ENCODE data around the gene MPHOSPH9.

MPHOSPH9 gene

DNA sequence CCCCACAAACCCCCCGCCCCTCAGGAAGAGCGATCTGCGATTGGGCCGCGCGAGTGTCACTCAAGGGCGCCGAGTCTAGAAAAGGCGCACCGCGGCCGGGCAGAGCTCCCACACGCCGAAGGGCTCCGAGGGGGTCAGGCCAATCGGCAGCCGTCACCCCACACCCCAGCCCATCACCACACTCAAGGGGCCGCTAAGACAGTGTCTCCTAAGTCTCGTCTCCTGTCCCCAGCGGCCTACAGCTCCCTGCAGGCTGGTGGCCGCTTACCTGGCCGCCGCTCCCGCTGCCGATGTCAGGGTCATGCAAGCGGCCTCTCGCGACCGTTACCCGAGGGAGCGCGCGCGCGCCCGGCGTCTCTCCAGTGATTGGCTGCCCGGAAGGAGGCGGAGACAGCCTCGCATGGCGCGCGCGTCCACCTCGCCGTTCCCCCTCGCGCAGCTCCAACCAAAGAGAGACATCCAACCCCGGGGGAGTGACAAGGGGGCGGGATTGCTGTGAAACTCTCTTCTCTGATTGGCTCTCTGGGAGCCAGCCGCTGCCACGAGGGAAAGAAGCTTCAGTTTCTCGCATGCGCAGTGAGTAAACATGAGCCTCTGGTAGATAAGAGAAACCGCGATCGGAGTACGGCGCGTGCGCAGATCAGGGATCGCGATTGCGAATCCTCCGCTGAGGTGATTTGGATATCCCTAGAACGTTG, at the start of gene MPHOSPH9, which contains the start of gene MTRFR:
Gene MPHOSPH9 (minus strand): TSS at position 335 of the 698 bp plus-strand sequence. CDS start 2,777 bp downstream, outside the sequence.
Gene MTRFR (plus strand): TSS at position 630 of the 698 bp plus-strand sequence. CDS start 20,239 bp downstream, outside the sequence.
- DNase-seq = peak; percentile 96

GRCh38 chr12:123282111-123282510, 49.2 kb upstream of the MPHOSPH9 start:
- no peak for DNase-seq

DNA sequence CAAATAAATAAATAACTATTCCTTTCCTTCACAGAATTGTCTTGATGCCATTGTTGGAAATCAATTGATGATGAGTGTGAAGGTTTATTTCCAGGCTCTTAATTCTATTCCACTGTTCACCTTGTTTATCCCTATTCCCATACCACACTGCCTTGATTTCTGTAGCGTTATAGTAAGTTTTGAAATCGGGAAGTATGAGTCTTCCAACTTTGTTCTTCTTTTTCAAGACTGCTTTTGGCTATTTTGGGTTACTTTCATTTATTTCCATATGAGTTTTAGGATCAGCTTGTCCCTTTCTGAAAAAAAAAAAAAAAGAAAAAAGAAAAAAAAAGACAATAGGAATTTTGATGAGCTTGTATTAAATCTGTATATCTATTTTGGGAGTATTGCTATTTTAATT, 48.0 kb upstream of the MPHOSPH9 start:
- DNase-seq = no peak

DNA sequence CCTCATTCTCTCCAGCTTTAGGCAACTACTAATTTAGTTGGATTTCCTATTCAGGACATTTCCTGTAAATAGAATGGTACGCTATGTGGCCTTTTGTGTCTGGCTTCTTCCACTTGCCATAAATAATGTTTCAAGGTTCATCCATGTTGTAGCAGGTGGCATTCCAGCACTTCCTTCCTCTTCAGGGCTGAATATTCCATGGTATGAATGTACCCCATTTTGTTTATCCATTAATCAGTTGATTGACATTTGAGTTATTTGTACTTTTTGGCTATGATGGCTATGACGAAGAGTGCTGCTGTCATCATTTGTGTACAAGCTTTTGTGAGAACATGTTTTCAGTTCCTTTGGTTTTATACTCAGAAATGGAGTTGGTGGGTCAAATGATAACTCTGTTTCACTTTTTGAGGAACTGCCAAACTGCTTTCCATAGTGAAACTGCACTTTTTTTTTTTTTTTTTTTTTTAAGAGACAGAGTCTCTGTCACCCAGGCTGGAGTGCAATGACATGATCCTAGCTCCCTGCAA, 45.2 kb upstream of the MPHOSPH9 start:
- no peak for DNase-seq

DNA sequence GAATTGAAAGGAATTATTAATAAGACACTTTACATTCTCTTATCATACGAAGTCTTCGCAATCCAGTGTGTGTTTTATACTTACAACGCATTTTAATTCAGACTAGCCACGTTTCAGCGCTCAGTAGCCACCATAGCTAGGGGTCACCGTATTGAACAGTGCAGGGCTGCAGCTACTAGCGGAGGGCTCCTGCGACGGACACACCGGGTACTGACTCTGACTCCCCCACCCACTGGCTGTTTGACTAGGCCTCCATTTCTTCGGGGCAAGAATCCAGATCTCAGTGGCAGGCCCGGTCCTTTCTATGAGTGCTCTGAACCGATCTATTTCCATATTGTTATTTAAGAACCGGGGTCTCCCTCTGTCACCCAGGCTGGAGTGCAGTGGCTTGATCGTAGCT, 40.2 kb upstream of the MPHOSPH9 start:
- no peak for DNase-seq

DNA sequence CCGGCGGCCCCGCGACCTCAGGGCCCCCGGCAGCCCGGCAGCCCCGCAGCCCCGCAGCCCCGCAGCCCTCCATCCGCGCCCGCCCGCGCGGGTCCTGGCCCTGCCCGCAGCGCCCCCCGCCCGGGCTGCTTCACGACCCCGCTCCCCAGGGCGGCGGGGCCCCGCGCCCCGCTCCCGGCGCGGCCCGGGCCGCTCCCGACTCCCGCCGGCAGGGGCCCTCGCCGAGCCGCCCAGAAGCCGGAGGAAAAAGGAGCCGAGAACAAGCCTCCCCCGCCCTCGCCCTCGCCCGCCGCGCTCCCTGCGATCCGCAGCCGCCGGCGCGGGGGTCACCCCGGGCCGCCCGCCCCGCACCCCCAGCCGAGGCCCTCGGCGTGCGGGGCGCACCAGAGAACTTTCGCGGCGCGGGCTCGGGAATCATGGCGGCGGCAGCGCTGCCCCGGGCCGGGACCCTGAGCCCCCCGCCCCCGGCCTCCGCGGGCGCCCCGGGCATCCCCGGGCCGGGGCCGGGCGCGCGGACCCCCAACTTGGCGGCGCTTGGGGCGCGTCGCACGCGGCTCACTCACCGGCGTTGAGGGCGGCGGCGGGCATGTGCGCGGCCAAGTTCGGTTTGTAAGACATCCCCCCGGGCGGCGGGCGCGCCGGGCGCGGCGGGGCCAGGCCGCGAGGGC, 38.2 kb upstream of the MPHOSPH9 start:
- peak; percentile 16 for DNase-seq

DNA sequence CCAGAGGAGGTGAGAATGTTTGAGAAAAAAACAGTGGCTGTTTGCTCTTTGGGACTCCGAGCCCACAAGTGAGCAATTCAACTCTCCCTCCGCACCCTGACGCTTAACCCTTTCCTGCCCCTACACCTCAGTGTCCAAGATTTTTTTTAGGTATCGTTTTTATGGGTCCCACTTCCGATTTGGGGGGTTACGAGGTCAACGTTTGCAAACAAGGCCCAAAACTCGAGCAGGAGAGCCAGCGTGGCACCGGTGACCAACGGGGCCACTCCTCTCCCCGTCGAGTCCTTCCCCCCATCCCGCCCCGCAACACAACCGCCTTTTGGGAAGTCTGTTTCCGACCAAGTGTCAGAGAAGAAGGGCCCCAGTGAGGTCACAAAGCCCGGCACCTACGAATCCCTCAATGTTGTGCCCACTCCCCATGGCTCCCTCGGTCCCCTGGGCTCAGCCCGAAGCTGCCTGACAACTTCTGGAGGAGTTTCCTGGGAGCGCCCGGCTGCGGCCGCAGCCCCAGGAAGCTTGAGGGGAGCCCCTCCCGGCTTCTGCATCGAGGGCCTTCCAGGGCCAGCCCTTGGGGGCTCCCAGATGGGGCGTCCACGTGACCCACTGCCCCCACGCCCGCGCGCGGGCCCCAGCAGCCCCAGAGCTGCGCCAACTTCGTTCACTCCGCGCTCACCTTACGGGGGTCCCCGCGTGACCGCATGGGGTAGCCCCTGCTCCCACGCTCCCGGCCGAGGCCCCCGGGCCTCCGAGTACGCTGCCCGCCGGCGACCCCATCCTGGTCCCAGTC, 37.5 kb upstream of the MPHOSPH9 start:
- DNase-seq = no peak

DNA sequence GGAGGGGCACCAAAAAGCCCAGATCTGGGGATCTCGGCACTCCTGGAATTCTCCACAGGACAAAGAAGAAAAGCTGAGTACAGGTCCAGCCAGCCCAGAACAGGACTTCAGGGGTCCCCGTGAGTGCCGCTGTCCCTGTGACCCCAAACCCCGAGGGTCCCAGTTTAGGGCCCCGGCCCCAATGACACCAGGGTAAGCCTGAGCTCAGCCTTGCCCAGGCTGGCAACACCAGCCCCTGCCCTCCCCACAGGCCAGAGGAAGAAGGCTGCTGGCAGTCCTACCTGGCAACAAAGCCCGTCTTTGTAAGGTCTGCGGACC, 36.9 kb upstream of the MPHOSPH9 start:
- no peak for DNase-seq

DNA sequence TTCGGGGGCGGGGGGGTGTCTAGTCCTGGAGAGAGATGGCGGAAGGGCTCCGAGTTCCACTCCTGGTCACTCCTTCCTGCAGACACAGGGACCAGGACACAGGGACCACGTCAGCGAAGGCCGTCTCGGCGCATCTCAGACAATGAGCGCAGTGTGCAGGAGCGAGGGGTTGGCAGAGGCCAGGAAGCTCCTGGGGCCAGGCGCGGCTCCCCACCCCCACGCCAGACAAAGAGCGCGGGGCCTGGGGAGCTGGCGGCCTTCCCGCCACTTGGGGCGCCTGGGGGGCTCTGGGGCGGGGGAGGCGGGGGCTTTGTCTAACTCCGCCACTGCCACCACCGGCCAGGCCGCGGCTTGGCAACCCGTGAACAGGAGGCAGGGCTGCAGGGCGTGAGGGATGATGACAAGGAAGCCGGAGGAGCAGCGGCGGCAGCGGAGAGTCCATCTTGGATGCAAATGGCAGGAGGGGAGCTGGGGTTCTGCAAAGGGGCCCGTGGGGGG, 36.5 kb upstream of the MPHOSPH9 start:
- peak; percentile 43 for DNase-seq

- no peak for DNase-seq
Measured at GRCh38 chr12:123268850-123269249, 35.9 kb upstream of the MPHOSPH9 start.

GRCh38 chr12:123267991-123268843, 35.3 kb upstream of the MPHOSPH9 start:
- peak; percentile 33 for DNase-seq

DNA sequence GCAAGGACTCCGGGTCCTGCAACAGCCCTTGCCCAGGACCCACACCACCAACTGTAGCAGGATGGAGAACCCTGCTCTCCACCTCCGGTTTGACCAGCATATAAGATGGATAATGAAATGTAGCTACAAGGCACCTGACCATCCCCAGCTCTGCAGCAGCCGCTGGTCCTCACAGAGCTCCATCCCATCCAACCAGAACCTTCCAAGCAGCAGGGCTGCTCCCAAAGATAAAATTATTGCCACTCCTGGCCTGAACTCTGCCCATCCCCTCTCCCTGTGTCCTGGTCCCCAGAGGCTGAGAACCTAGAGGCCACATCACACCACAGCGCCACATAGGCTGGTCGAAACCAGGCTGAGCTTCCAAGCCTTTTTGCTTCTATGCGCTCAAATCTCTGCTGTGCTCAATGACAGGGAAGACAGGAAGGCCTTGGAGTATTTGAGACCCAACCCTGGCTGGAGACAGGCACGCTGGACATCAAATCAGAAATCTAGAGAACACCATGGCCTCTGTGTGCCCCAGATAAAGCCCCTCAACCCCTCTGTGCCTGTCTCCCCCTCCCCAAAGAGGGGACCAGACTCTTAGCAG, 34.5 kb upstream of the MPHOSPH9 start:
- no peak for DNase-seq

DNA sequence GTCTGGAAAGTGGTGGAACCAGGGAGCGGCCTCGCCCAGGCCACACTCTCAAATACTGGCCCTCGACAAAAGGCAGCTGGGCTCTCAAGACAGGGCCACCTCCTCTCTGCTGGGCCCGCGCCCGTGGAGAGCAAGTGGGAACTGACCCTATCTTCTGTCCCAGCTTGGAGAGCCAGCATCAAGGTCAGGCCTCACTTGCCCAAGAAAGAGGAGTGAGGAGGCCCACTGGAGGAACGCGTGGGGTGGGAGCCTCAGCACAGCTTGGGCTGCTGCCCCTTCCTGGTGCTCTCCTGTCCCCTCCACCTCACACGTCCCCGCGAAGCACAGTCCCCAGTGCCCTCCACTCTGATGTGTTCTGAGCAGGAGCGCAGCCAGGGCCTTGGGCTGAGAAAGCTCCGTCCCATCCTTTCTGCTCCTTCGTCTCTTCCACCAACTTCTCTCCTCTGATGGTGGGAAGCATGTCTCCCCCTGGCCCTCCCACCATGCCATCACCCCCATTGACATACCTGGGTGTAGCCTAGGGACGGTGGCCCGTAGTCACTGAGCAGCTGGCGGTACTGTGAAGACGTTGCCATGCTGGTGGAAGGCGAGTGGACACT, 33.8 kb upstream of the MPHOSPH9 start:
- DNase-seq = no peak

GRCh38 chr12:123265851-123266678, 33.1 kb upstream of the MPHOSPH9 start:
- no peak for DNase-seq

GRCh38 chr12:123264642-123265041, 31.7 kb upstream of the MPHOSPH9 start:
- no peak for DNase-seq

DNA sequence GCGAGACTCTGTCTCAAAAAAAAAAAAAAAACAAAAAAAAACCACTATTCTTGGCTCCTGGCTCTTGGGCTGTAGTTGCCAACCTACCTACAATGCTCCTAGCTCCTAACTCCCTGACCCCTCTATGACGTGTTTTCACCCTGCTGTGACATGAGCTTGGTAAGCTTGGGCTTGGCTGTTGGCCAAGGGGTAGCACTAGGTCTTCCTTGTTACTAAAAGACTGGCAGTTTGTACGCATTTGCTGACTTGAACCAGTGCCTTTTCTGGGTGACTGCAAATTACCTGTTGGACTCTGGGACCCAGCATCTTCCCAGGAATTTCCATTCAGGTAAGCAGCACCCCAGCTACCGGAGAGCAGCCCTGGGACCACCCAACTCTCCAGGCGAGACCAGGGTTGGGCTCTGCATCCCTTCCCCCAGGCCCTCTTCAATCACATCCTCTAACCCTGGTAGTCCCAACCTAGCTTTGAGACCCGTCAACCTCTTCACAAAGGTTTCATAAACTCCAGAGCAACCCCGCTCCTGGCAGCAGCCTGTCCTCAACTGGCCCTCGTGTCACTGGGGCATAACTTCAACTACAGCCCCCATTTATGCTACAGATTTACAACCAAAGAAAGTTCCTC, 30.4 kb upstream of the MPHOSPH9 start:
- DNase-seq = no peak

- DNase-seq = no peak
Measured at GRCh38 chr12:123261196-123261595, 28.3 kb upstream of the MPHOSPH9 start.

DNA sequence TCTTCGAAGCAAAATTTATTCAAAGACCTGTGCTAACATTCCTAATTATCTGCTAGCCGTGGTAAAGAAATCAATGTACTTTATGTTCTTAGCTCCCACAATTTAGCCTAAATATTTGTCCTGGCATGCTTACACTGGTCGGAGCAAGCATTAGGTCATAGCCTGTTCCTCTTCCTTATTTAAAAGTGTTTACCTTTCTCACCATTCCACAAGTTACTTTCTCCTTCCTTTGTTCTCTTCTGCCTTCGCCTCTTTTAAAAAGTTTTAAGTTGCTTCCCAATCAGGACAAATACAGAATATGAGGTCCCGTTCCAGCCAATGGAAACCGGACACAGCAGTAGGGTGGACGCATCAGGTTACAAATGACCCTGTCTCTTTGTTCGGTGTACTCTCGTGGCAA, 27.1 kb upstream of the MPHOSPH9 start:
- no peak for DNase-seq

DNA sequence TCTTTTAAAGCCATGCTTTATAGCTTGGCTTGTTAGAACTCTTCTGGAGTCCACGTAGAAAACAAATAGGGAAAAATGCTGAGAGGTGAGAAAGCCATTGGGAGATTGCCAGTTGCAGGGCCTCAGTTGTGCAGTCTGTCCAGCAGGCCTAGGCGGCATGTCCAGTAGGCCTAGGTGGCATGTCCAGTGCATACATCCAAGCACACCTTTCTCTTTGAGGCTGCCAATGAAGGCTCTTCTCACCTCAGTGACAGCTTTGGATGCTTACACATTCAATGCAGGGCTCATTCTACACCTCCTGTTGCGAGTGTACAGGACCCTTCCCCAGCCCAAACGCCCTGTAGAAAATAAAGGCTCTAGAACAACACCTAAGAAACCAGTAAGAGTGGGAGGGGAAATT, 25.7 kb upstream of the MPHOSPH9 start:
- no peak for DNase-seq

DNA sequence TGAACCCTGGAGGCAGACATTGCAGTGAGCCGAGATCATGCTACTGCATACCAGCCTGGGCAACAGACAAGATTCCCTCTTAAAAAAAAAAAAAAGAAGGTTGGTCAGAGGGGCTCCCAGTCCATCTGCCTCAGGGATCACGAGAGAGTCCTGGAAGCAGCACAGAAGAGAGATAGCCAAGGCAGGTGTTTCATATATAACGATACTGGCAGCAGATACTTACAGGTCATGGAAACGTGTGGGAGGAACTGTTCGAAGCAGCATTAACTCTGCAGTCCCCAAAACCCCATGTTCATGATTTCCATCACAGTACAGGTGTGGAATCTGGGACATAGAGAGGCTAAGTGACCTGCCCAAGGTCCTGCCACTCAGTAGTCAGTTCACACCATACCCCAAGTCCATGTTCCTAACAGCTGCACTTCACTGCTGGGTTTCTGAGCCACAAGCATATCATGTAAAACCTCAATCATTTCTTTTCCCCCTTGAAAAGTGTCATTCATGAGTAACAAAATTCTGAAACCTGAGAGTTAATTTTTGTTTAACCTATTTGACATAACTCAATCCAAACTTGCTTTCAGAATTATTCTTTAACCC, 22.0 kb upstream of the MPHOSPH9 start:
- DNase-seq = no peak
